ENCODE data around the gene TXNRD2.
"Not testable (repeated sequence)": the region's sequence is repeated elsewhere in the genome, so short reads cannot be mapped to it uniquely, and the experiment has no call there.

TXNRD2 gene

GRCh38 chr22:19841641-19842392, 99.8 kb downstream of the TXNRD2 start:
- no peak for DNase-seq

GRCh38 chr22:19840955-19841640, 100.5 kb downstream of the TXNRD2 start:
- no peak for DNase-seq

- no peak for DNase-seq
Measured at GRCh38 chr22:19840059-19840458, 101.6 kb downstream of the TXNRD2 start.

DNA sequence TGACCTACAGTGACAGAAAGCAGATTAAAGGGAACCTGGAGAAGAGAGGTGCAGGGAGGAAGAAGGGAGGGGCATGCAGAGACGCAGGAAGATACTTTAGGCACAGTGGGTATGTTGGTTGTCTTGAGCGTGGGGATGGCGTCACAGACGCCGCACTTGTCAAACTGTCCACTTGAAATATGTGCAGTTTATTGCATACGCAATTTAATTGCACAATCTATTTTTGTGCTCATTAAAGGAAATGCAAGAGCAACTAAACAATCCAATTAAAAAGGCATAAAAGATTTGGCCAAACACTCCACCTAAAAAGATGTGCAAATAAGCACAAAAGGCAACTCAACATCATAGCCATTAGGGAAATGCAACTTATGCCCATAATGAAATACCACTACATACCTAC, 103.7 kb downstream of the TXNRD2 start:
- DNase-seq: no peak

DNA sequence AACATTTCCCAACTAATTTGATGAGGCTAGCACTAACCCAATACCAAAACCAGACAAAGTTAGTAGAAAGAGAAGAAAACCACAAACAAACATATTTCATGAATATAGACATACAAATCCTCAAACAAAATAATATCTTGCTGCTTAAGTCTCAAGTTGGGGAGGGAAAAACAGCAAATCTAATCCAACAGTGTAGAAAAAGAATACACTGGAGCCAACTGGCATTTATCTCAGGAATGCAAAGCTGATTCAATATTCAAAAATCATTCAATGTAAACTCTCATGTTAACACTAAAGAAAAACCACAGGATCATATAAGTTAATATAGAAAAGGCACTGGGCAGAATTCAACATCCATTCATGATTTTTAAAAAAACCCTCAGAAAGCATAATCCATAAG, 105.1 kb downstream of the TXNRD2 start:
- DNase-seq: no peak

GRCh38 chr22:19834599-19834998, 107.0 kb downstream of the TXNRD2 start:
- no peak for DNase-seq

DNA sequence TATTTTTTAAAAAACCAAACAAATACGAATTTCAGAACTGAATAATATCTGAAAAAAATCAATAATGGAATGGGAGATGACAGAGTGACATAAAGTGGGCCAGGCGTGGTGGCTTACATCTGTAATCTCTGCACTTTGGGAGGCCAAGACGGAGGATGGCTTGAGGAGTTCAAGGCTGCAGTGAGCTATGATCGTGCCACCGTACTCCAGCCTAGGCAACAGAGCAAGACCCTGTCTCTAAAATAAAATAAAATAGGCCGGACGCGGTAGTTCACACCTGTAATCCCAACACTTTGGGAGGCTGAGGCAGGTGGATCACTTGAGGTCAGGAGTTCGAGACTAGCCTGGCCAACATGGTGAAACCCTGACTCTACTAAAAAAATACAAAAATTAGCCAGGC, 108.3 kb downstream of the TXNRD2 start:
- DNase-seq: not testable (repeated sequence)

- no peak for DNase-seq
Measured at GRCh38 chr22:19832476-19833108, 109.0 kb downstream of the TXNRD2 start.

GRCh38 chr22:19831979-19832378, 109.6 kb downstream of the TXNRD2 start:
- DNase-seq: not testable (repeated sequence)

GRCh38 chr22:19831016-19831415, 110.6 kb downstream of the TXNRD2 start:
- no peak for DNase-seq

GRCh38 chr22:19828035-19828401, 113.6 kb downstream of the TXNRD2 start:
- no peak for DNase-seq

- DNase-seq: no peak
Measured at GRCh38 chr22:19827341-19828034, 114.1 kb downstream of the TXNRD2 start.

GRCh38 chr22:19826619-19826950, 115.0 kb downstream of the TXNRD2 start:
- no peak for DNase-seq

DNA sequence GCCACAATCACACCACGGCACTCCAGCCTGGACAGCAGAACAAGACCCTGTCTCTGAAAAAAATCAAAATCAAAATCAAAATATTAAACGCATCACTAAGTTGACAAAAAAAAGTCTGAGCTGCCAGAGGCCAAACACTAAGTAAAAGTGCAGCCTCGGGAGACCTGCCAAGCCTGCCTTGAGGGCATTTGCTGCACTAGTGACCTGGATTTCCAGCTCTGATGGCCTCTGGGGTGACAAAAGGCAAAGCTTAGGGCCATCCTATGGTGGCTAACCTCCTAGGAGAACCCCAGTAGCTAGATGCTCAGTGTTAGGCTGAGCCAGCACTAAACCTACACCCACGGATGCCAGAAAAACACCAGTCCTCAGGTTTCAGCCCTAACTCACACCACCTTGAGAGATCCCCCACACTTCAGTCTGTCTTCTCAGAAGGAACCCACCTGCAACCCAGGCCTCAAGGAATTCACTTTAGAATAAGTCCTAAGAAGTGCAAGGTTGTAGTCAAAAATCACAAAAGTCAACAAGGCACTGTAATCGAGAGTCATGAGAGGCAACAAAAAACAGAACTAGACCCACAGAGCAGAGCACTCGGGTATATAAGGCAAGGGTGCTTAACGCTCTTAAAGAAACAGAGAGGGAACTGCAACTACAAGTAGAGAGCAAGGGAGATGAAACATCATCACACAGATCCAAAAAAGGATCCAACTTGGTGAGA, 115.6 kb downstream of the TXNRD2 start:
- no peak for DNase-seq
